Body of pancreas (tissue), 4 donors: ENCODE results near the gene RFX8. TPM values are rescaled to one million over a fixed set of nuclear protein-coding genes. Genes with fewer than 3 reads are reported as not detected.
"Not testable (repeated sequence)": the region's sequence is repeated elsewhere in the genome, so short reads cannot be mapped to it uniquely, and the experiment has no call there.

ENCODE experiments used
- ATAC-seq: fragments of 150-250 bp; one replicate; pipeline ENCODE4 v1.9.1; 2016
- DNase-seq, 4 donors: peaks; one replicate each; pipeline ENCODE4 v3.0.0-alpha.2; 2019
- H3K27ac ChIP-seq, 4 donors: fragments of 200-600 bp; sonication (generic); 1 replicate in 3 of 4; 2 replicates in 1 of 4; pipeline versions ENCODE4 v1.5.1 to v1.6.1; 2016 to 2019; ENCODE audit warnings: mild to moderate bottlenecking in 1 of 4, mixed read lengths in 1 of 4, moderate library complexity in 1 of 4
- H3K27me3 ChIP-seq, 2 donors: fragments of 200-600 bp; sonication (generic); one replicate each; pipeline ENCODE4 v1.6.0; 2016; ENCODE audit warnings: mild to moderate bottlenecking in 1 of 2
- H3K36me3 ChIP-seq, 2 donors: fragments of 200-600 bp; sonication (generic); replicated peaks in 1 of 2; 2 replicates each; pipeline ENCODE4 v1.5.1; 2016; ENCODE audit warnings: low read depth in 2 of 2; ENCODE audit not compliant: insufficient read depth in 1 of 2
- H3K4me1 ChIP-seq: fragments of 200-600 bp; sonication (generic); one replicate; pipeline ENCODE4 v1.6.0; 2016
- H3K4me3 ChIP-seq, 2 donors: fragments of 200-600 bp; sonication (generic); 1 replicate in 1 of 2; 2 replicates in 1 of 2; pipeline ENCODE4 v1.5.1; 2016 to 2019
- H3K9me3 ChIP-seq, 3 donors: fragments of 200-600 bp; sonication (generic); 1 replicate in 2 of 3; 2 replicates in 1 of 3; pipeline ENCODE4 v1.5.1; 2016
- CTCF ChIP-seq, 7 experiments: fragments of 450-650 bp in 4 of 7; fragments of 200-600 bp in 3 of 7; sonication (generic) in 3 of 7; IDR thresholded peaks; one replicate each; pipeline ENCODE4 v1.5.1; 2016 to 2019; ENCODE audit warnings: antibody characterized with exemption in 7 of 7
- POLR2A ChIP-seq, 3 donors: fragments of 450-650 bp; IDR thresholded peaks; one replicate each; pipeline ENCODE4 v1.6.1; 2016; ENCODE audit warnings: antibody characterized with exemption in 3 of 3, mild to moderate bottlenecking in 2 of 3
- WGBS, 2 donors: methylation state at CpG; one replicate each; pipeline ENCODE4 v1.1.5; 2017; 5-methylcytosine and 5-hydroxymethylcytosine counted together
- intact Hi-C: fragments of 100-400 bp; cut with DNase I; formaldehyde crosslinking; loops from one replicate; pipeline ENCODE4 v1.15.1; 2023
- total RNA-seq, 2 donors: library from RNA; depleted of rRNA; stranded (reverse); fragments of >200 nt; gene quantifications; one replicate each; pipeline ENCODE4 v1.1.0, GENCODE V29; 2016

RFX8 gene
- total RNA-seq, 2 donors from 2014 or later: not detected

GRCh38 chr2:101355401-101356054 lies 119.4 kb downstream of the RFX8 start:
- 70 to 72% methylated on average over 10 of the region's 10 CpGs for WGBS, 2 donors
- no peak overlapping the region for H3K4me3 ChIP-seq

GRCh38 chr2:101354420-101355311 lies 120.2 kb downstream of the RFX8 start:
- Histone ChIP-seq H3K27me3 (no peaks in the 10 kb centered on the region), H3K4me3 (no peak overlapping the region), H3K27ac (no peak overlapping the region), H3K4me1 (no peaks in the 10 kb centered on the region), H3K9me3 (no peaks in the 10 kb centered on the region), H3K36me3 (no peaks in the 10 kb centered on the region)
- DNase-seq (no peak), ATAC-seq (no peak)
- intact Hi-C loops: no loop called here
- 83 to 85% methylated on average over 14 to 21 of the region's 21 CpGs for WGBS, 2 donors
- no peak for TF ChIP-seq CTCF (IDR thresholded peaks at IDR 0.05)
- TF ChIP-seq POLR2A (IDR thresholded peaks at IDR 0.05): no peak

More at GRCh38 chr2:101355401-101356054, 119.4 kb downstream of the RFX8 start:
- Histone ChIP-seq H3K4me1 (no peaks in the 10 kb centered on the region), H3K36me3 (no peaks in the 10 kb centered on the region), H3K9me3 (no peaks in the 10 kb centered on the region), H3K27me3 (no peaks in the 10 kb centered on the region), H3K27ac (no peak overlapping the region)
- intact Hi-C loops: no loop called here
- DNase-seq (no peak), ATAC-seq (no peak)
- TF ChIP-seq POLR2A (IDR thresholded peaks at IDR 0.05): no peak
- TF ChIP-seq CTCF (IDR thresholded peaks at IDR 0.05): no peak

- H3K4me1 ChIP-seq, H3K36me3 ChIP-seq, H3K4me3 ChIP-seq, H3K9me3 ChIP-seq, ATAC-seq, DNase-seq, H3K27ac ChIP-seq, intact Hi-C loops, H3K27me3 ChIP-seq: not testable (repeated sequence)
- 71 to 81% methylated on average over 4 of the region's 4 CpGs for WGBS, 2 donors
Measured at GRCh38 chr2:101352631-101353030, 122.3 kb downstream of the RFX8 start.

GRCh38 chr2:101351207-101351606 lies 123.7 kb downstream of the RFX8 start:
- no peak for TF ChIP-seq CTCF (IDR thresholded peaks at IDR 0.05)
- TF ChIP-seq POLR2A (IDR thresholded peaks at IDR 0.05): no peak
- no peak for ATAC-seq
- Histone ChIP-seq H3K9me3 (no peaks in the 10 kb centered on the region), H3K27me3 (no peaks in the 10 kb centered on the region), H3K4me1 (no peaks in the 10 kb centered on the region), H3K4me3 (no peak overlapping the region), H3K36me3 (no peaks in the 10 kb centered on the region), H3K27ac (no peak overlapping the region)
- WGBS, 2 donors: 77 to 78% methylated on average over 7 of the region's 7 CpGs
- intact Hi-C loops: no loop called here
- no peak for DNase-seq

- H3K9me3 ChIP-seq: no peaks in the 10 kb centered on the region
- WGBS, 2 donors: 76 to 82% methylated on average over 7 of the region's 7 CpGs
- no peak for ATAC-seq
- intact Hi-C loops: no loop called here
- TF ChIP-seq CTCF (IDR thresholded peaks at IDR 0.05) (peak in 1 of 7 experiments; percentile 9), POLR2A (IDR thresholded peaks at IDR 0.05) (no peak)
- H3K36me3 ChIP-seq: no peaks in the 10 kb centered on the region
- H3K4me3 ChIP-seq: no peak overlapping the region
- H3K27me3 ChIP-seq: no peaks in the 10 kb centered on the region
- H3K27ac ChIP-seq: no peak overlapping the region
- no peak for DNase-seq
- H3K4me1 ChIP-seq: no peaks in the 10 kb centered on the region
Measured at GRCh38 chr2:101349893-101350662, 124.8 kb downstream of the RFX8 start.
